Suprapubic skin (tissue), 4 donors: Measurements from ENCODE around the gene WAC.

Experiments used
- CTCF ChIP-seq, 2 donors: fragments of 200-600 bp in 1 of 2; fragments of 450-650 bp in 1 of 2; sonication (generic) in 1 of 2; IDR thresholded peaks; one replicate each; pipeline ENCODE4 v1.5.1; 2016 to 2019; ENCODE audit warnings: antibody characterized with exemption in 2 of 2, mild to moderate bottlenecking in 1 of 2, moderate library complexity in 1 of 2
- POLR2A ChIP-seq, 2 donors: fragments of 450-650 bp; IDR thresholded peaks; one replicate each; pipeline ENCODE4 v1.6.1; 2017; ENCODE audit warnings: antibody characterized with exemption in 2 of 2, mild to moderate bottlenecking in 2 of 2, moderate library complexity in 2 of 2
- POLR2AphosphoS5 ChIP-seq, 3 donors: sonication (generic); formaldehyde crosslinking; IDR thresholded peaks; one replicate each; pipeline ENCODE4 v1.6.1; 2017; ENCODE audit warnings: antibody characterized with exemption in 3 of 3

- TF ChIP-seq POLR2A (IDR thresholded peaks at IDR 0.05) = no peak
- no peak for TF ChIP-seq POLR2AphosphoS5 (IDR thresholded peaks at IDR 0.05)
- TF ChIP-seq CTCF (IDR thresholded peaks at IDR 0.05) = no peak
Measured at GRCh38 chr10:28637346-28637745, 104.4 kb downstream of the WAC start.
